ENCODE data around the gene TBK1. TPM values are rescaled to one million over a fixed set of nuclear protein-coding genes. Genes with fewer than 3 reads are reported as not detected.
"Not testable (repeated sequence)": the region's sequence is repeated elsewhere in the genome, so short reads cannot be mapped to it uniquely, and the experiment has no call there.

TBK1 gene
- total RNA-seq, 4 donors from 2014 or later: 24.9 to 38.0 (median 30.2) TPM

DNA sequence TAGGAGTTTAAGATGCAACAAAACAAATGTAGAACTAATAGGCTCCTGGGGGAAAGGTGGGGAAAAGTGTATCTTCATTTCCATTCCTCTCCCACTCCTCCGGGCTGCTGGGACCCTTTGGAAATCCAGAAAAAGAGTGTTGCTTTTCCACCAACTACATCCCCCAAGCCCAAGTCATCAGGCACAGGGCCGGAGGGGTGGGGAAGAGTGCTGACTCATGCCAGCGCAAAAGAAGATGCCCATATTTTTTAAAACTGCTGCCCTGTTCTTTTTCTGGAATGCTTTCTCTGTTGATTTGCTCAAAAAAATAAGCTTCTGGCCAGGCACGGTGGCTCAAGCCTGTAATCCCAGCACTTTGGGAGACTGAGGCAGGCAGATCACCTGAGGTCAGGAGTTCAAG is 70.9 kb downstream of the TBK1 start:
- Histone ChIP-seq H3K27me3 (no peaks in the 10 kb centered on the region), H3K9me3 (no peaks in the 10 kb centered on the region), H3K4me3 (no peak overlapping the region), H3K27ac (no peak overlapping the region), H3K4me1 (no peaks in the 10 kb centered on the region), H3K36me3 (no peaks in the 10 kb centered on the region)
- no peak for DNase-seq
- no peak for TF ChIP-seq POLR2A (IDR thresholded peaks at IDR 0.05)
- TF ChIP-seq, protein P1, sequence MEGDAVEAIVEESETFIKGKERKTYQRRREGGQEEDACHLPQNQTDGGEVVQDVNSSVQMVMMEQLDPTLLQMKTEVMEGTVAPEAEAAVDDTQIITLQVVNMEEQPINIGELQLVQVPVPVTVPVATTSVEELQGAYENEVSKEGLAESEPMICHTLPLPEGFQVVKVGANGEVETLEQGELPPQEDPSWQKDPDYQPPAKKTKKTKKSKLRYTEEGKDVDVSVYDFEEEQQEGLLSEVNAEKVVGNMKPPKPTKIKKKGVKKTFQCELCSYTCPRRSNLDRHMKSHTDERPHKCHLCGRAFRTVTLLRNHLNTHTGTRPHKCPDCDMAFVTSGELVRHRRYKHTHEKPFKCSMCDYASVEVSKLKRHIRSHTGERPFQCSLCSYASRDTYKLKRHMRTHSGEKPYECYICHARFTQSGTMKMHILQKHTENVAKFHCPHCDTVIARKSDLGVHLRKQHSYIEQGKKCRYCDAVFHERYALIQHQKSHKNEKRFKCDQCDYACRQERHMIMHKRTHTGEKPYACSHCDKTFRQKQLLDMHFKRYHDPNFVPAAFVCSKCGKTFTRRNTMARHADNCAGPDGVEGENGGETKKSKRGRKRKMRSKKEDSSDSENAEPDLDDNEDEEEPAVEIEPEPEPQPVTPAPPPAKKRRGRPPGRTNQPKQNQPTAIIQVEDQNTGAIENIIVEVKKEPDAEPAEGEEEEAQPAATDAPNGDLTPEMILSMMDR (IDR thresholded peaks at IDR 0.05): no peak

DNA sequence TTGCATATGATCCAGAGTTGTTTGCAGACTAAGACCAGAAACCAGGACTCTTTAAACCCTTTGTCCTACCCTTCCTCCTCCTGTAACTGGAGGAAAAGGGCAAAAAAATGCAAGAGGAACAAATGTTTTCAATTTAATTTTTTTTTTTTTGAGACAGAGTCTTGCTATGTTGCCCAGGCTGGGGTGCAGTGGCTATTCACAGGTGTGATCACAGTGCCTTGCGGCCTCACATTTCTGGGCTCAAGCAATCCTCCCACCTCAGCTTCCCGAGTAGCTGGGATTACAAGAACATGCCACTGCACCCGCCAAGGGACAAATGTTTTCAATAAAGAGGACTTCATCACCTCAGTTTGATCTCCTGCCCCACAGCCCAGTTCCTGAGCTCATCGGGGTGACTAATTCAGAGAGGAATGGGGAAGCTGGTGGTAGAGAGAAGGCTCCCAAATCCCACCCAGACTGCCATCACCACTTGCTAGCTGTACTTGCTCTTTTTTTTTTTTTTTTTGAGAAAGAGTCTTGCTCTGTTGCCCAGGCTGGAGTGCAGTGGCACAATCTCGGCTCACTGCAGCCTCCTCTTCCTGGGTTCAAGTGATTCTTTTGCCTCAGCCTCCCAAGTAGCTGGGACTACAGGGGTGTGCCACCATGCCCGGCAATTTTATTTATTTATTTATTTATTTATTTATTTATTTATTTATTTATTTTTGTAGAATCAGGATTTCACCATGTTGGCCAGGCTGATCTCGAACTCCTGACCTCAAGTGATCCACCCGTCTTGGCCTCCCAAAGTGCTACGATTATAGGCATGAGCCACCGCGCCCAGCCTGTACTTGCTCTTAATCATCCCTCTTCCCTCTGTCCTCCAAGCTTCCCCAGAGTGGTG is 71.9 kb downstream of the TBK1 start:
- not testable (repeated sequence) for DNase-seq, H3K36me3 ChIP-seq, H3K27me3 ChIP-seq, H3K9me3 ChIP-seq, H3K27ac ChIP-seq, H3K4me3 ChIP-seq, H3K4me1 ChIP-seq

GRCh38 chr12:64525461-64526160 is 73.7 kb downstream of the TBK1 start:
- Histone ChIP-seq H3K4me1 (no peaks in the 10 kb centered on the region), H3K9me3 (no peaks in the 10 kb centered on the region), H3K36me3 (no peaks in the 10 kb centered on the region), H3K4me3 (no peak overlapping the region), H3K27me3 (no peaks in the 10 kb centered on the region), H3K27ac (no peak overlapping the region)
- no peak for TF ChIP-seq POLR2A (IDR thresholded peaks at IDR 0.05)
- TF ChIP-seq, protein P1 (IDR thresholded peaks at IDR 0.05): no peak
- DNase-seq: no peak

- no peaks in the 10 kb centered on the region for H3K9me3 ChIP-seq
- no peak overlapping the region for H3K27ac ChIP-seq
- H3K4me3 ChIP-seq: no peak overlapping the region
- DNase-seq: no peak
- H3K36me3 ChIP-seq: no peaks in the 10 kb centered on the region
- TF ChIP-seq POLR2A (IDR thresholded peaks at IDR 0.05): no peak
- TF ChIP-seq, protein P1 (IDR thresholded peaks at IDR 0.05): no peak
- H3K4me1 ChIP-seq: no peaks in the 10 kb centered on the region
- no peaks in the 10 kb centered on the region for H3K27me3 ChIP-seq
These were observed 74.9 kb downstream of the TBK1 start for GRCh38 chr12:64526859-64527258.

DNA sequence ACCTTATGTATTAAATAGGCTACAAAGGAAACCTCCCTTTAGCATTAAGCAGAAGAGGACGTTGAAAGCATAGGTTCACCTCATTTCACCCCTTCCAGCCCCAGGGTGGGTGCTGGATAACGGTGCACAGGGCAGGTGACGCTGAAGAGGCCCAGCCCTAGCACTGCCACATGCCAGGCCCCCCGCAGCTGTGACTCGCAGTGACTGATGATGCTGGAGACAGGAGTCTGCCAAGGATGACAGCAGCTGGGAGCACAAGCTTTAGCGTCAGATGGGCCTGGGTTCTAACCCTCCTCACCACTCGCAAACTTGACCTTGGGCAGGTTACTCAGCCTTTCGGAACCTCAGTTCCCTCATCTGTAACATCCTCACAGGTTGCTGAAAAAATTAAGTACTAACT is 76.7 kb downstream of the TBK1 start:
- Histone ChIP-seq H3K9me3 (no peaks in the 10 kb centered on the region), H3K4me1 (no peaks in the 10 kb centered on the region), H3K4me3 (no peak overlapping the region), H3K27me3 (no peaks in the 10 kb centered on the region), H3K27ac (no peak overlapping the region), H3K36me3 (no peaks in the 10 kb centered on the region)
- no peak for TF ChIP-seq POLR2A (IDR thresholded peaks at IDR 0.05)
- TF ChIP-seq, protein P1 (IDR thresholded peaks at IDR 0.05): no peak
- DNase-seq: no peak

DNA sequence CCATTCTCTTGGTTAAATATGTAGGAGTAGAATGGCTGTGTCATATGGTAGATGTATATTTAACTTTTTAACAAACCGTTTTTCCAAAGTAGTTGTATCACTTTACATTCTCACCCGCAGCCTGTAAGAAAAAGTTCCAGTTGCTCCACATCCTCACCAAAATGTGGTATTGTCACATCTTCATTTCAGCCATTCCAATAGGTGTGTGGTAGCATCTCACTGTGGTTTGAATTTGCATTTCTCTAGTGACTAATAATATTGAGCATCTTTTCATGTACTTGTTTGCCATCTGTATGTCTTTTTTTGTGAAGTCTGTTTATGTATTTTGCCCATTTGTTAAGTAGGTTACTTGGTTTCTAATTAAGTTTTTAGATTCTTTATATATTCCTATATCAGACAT is 78.6 kb downstream of the TBK1 start:
- no peak for DNase-seq
- H3K4me1 ChIP-seq: no peaks in the 10 kb centered on the region
- no peak for TF ChIP-seq POLR2A (IDR thresholded peaks at IDR 0.05)
- TF ChIP-seq, protein P1 (IDR thresholded peaks at IDR 0.05): no peak
- H3K9me3 ChIP-seq: no peaks in the 10 kb centered on the region
- H3K27me3 ChIP-seq: no peaks in the 10 kb centered on the region
- H3K36me3 ChIP-seq: no peaks in the 10 kb centered on the region
- no peak overlapping the region for H3K4me3 ChIP-seq
- H3K27ac ChIP-seq: no peak overlapping the region

All from Peyer's patch (tissue), 4 donors.